Activated naive CD8-positive, alpha-beta T cell (primary cell): ENCODE data around the gene SKI.
A peak's percentile ranks its signal among the peaks of the same experiment; 100 is the strongest.
"Not testable (repeated sequence)": the region's sequence is repeated elsewhere in the genome, so short reads cannot be mapped to it uniquely, and the experiment has no call there.

Experiments used
- H3K27ac Mint-ChIP-seq: one replicate; pipeline ENCODE4 v1.8.0; 2021; ENCODE audit warnings: mixed read lengths
- H3K27me3 Mint-ChIP-seq: one replicate; pipeline ENCODE4 v1.8.0; 2021; ENCODE audit warnings: mixed read lengths
- H3K36me3 Mint-ChIP-seq: one replicate; pipeline ENCODE4 v1.8.0; 2021; ENCODE audit warnings: mixed read lengths
- H3K4me1 Mint-ChIP-seq: one replicate; pipeline ENCODE4 v1.8.0; 2021; ENCODE audit warnings: low read depth, mixed read lengths
- H3K4me3 Mint-ChIP-seq: one replicate; pipeline ENCODE4 v1.8.0; 2021; ENCODE audit warnings: mild to moderate bottlenecking, mixed read lengths
- H3K9me3 Mint-ChIP-seq: one replicate; pipeline ENCODE4 v1.8.0; 2021; ENCODE audit warnings: low read depth, mixed read lengths

SKI gene

GRCh38 chr1:2316451-2316961 lies 88.4 kb downstream of the SKI start:
- H3K4me1 Mint-ChIP-seq, result peaks cover 17% of the 10 kb centered on the region
- H3K27me3 Mint-ChIP-seq, result no peaks in the 10 kb centered on the region
- H3K4me3 Mint-ChIP-seq, result no peak overlapping the region
- no peaks in the 10 kb centered on the region for H3K9me3 Mint-ChIP-seq
- no peaks in the 10 kb centered on the region for H3K36me3 Mint-ChIP-seq
- no peak overlapping the region for H3K27ac Mint-ChIP-seq

- peak overlapping the region; percentile 40 for H3K4me3 Mint-ChIP-seq
- no peaks in the 10 kb centered on the region for H3K36me3 Mint-ChIP-seq
- H3K4me1 Mint-ChIP-seq, result peaks cover 17% of the 10 kb centered on the region
- no peaks in the 10 kb centered on the region for H3K9me3 Mint-ChIP-seq
- H3K27me3 Mint-ChIP-seq, result no peaks in the 10 kb centered on the region
- H3K27ac Mint-ChIP-seq, result no peak overlapping the region
These were observed 89.3 kb downstream of the SKI start for GRCh38 chr1:2317230-2318065.

GRCh38 chr1:2318314-2319278 lies 90.5 kb downstream of the SKI start:
- Mint-ChIP-seq H3K27me3 (no peaks in the 10 kb centered on the region), H3K36me3 (no peaks in the 10 kb centered on the region), H3K9me3 (no peaks in the 10 kb centered on the region), H3K4me1 (peaks cover 14% of the 10 kb centered on the region), H3K27ac (no peak overlapping the region), H3K4me3 (peak overlapping the region; percentile 40)

DNA sequence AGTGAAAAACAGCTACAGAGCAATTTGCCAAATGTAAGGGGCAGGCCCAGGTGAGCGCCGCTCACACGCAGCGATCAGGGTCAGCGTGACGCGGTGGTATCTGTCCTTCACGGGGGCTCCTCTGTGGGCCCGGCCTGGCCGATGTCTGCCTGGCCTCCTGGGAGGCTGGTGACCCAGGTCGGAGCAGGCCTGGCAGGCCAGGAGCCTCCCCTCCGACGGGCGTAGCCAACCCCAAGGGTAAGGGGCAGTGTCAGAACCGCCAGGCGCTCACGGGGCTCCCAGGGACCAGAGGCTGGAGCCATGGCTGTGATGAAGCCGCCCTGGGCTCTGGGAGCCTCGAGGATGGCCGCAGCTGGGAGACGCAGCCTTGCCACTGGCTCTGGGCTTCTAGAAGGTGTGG lies 91.2 kb downstream of the SKI start:
- no peak overlapping the region for H3K27ac Mint-ChIP-seq
- peaks cover 12% of the 10 kb centered on the region for H3K4me1 Mint-ChIP-seq
- H3K27me3 Mint-ChIP-seq, result no peaks in the 10 kb centered on the region
- H3K9me3 Mint-ChIP-seq, result no peaks in the 10 kb centered on the region
- H3K4me3 Mint-ChIP-seq, result peak overlapping the region; percentile 40
- no peaks in the 10 kb centered on the region for H3K36me3 Mint-ChIP-seq

DNA sequence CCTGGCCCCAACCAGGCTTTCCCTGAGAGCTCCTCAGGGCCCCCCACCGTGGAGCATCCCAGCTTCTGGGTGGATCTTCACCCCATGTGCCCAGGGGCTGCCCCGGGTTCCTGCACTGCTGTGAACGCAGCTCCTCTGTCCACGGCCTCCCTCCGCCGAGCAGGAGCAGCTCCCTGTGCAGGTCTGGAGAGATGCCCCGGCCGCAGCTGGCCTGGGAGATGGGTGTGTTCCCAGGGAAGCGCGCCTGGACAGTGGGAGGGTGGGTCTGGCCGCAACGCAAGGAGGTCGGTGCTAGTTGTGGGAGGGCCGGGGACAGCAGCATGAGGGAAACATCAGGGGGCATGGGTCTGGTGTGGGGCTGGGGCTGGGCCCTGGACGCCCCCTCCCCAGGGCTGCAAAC lies 91.9 kb downstream of the SKI start:
- peaks cover 12% of the 10 kb centered on the region for H3K4me1 Mint-ChIP-seq
- no peak overlapping the region for H3K4me3 Mint-ChIP-seq
- no peaks in the 10 kb centered on the region for H3K36me3 Mint-ChIP-seq
- no peak overlapping the region for H3K27ac Mint-ChIP-seq
- no peaks in the 10 kb centered on the region for H3K9me3 Mint-ChIP-seq
- no peaks in the 10 kb centered on the region for H3K27me3 Mint-ChIP-seq

GRCh38 chr1:2320760-2321667 lies 92.9 kb downstream of the SKI start:
- Mint-ChIP-seq H3K4me1 (peaks cover 9% of the 10 kb centered on the region), H3K4me3 (no peak overlapping the region), H3K27me3 (peaks cover 2% of the 10 kb centered on the region), H3K27ac (no peak overlapping the region), H3K9me3 (no peaks in the 10 kb centered on the region), H3K36me3 (no peaks in the 10 kb centered on the region)

DNA sequence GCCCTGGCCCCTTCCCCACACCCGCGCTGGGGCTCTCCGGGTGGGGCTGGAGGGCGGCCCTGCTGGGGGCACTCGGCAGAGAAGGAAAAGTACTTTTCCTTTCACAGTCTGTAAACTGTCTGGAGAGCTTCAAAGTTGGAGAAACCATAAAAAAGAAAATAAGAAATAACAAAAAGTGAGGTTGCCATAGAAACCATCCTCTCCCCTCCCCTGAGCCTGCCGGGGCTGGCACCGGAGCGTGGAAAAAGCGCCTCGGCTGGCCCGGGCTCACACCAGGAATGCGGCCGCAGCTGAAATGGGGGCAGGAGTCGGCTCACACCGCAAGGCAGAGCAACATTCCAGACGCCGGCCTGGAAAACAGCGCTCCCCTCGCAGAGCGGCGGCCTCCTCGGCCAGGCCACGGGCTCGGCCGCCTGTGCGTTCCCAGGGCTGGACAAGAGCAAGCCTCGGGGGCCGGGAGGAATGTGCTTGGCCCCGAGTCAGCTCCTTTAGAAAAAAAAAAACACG lies 94.0 kb downstream of the SKI start:
- H3K4me3 Mint-ChIP-seq, result no peak overlapping the region
- H3K4me1 Mint-ChIP-seq, result peaks cover 7% of the 10 kb centered on the region
- no peaks in the 10 kb centered on the region for H3K9me3 Mint-ChIP-seq

DNA sequence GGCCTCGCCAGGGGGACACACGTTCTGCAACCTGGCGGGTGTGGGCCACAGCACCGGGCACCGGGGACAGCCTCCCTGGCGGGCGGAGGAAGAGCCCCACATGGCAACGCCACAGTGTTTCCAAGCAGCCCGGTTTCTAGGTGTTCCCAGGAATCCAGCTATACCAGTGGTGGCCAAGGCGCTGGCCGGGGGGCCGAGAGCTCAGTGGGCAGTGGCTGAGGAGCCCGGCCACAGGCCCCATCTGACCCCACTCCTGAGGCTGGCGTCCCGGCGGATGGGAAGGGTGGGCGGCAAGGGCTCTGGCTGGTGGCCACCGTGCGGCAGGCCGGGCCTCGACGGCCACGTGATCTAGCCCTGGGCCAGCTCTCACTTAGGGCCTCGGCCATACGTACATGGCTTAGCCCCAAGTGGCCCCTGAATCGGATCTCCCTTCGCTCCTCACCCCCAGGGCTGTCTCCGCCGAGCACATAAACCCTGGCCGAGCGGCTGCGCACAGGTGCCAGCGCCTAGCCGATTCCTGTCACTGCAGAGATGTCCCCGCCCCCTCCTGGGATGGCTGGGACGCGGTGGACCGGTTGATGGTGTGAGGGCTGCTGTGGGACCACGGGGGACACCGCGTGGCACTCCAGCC lies 94.6 kb downstream of the SKI start:
- H3K27ac Mint-ChIP-seq, result no peak overlapping the region
- no peaks in the 10 kb centered on the region for H3K9me3 Mint-ChIP-seq
- H3K4me3 Mint-ChIP-seq, result no peak overlapping the region
- H3K27me3 Mint-ChIP-seq, result peaks cover 5% of the 10 kb centered on the region
- H3K4me1 Mint-ChIP-seq, result peaks cover 6% of the 10 kb centered on the region
- no peaks in the 10 kb centered on the region for H3K36me3 Mint-ChIP-seq

More for the DNA sequence above, 94.0 kb downstream of the SKI start:
- Mint-ChIP-seq H3K27ac (no peak overlapping the region), H3K36me3 (no peaks in the 10 kb centered on the region), H3K27me3 (peaks cover 3% of the 10 kb centered on the region)

DNA sequence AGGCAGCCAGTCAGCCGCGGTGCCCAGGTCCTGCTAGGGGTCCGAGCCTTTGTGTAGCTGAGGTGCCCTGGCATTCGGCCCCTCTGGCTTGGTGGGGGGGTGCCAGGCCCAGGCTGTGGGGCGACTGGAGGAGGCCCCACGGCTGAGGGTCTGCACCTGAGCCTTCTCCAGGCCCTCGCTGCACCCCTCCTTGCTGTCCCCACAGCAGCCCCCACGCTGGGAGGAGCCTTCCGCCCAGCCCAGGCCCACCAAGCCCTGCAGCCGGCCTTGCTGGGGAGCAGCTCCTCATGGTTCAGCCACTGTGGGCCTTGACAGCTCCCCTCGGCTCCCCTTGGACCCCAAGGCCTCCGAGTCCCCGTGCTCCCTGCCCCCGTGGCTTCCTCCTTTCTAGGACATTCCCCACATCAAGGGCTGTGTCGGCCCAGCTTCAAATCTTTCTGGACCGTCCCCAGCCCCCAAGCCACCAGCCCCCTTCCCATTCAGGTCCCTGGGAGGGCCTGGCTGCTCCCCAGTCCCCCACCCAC lies 95.4 kb downstream of the SKI start:
- Mint-ChIP-seq H3K9me3 (no peaks in the 10 kb centered on the region), H3K27me3 (peaks cover 5% of the 10 kb centered on the region), H3K27ac (no peak overlapping the region), H3K36me3 (no peaks in the 10 kb centered on the region), H3K4me3 (no peak overlapping the region), H3K4me1 (peaks cover 4% of the 10 kb centered on the region)

GRCh38 chr1:2324553-2325366 lies 96.6 kb downstream of the SKI start:
- Mint-ChIP-seq H3K27me3 (peaks cover 5% of the 10 kb centered on the region), H3K4me3 (no peak overlapping the region), H3K9me3 (no peaks in the 10 kb centered on the region), H3K27ac (no peak overlapping the region), H3K36me3 (no peaks in the 10 kb centered on the region), H3K4me1 (no peaks in the 10 kb centered on the region)

DNA sequence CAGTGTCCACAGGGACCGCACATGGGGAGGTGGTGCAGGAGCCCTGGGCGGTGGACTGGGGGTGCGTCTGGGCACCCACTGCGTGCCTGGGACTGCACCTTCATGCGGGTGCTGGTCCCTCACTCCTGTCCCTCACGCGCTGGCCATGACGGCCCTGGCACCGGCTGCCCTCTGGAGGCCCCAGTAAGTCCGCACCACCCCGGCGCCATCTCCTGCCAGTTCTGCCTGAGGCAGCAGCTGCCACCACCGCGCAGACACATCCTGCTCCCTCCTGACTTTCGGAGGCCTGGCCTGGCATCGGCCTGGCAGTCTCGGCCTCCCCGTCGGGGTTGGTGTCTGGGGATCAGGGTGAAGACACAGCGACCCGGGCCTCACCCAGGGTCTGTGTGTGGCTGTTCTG lies 98.4 kb downstream of the SKI start:
- no peak overlapping the region for H3K4me3 Mint-ChIP-seq
- H3K27me3 Mint-ChIP-seq, result peaks cover 5% of the 10 kb centered on the region

DNA sequence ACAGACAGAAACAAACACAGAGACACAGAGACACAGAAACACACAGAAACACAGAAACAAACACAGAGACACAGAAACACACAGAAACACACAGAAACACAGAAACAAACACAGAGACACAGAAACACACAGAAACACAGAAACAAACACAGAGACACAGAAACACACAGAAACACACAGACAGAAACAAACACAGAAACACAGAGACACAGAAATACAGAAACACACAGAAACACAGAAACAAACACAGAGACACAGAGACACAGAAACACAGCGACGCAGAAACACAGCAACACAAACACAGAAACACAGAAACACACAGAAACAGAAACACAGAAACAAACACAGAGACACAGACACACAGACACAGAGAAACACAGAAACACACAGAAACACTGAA lies 99.0 kb downstream of the SKI start:
- H3K4me3 Mint-ChIP-seq, H3K36me3 Mint-ChIP-seq, H3K27ac Mint-ChIP-seq, H3K27me3 Mint-ChIP-seq, H3K9me3 Mint-ChIP-seq, H3K4me1 Mint-ChIP-seq: not testable (repeated sequence)

More for the DNA sequence above, 98.4 kb downstream of the SKI start:
- H3K4me1 Mint-ChIP-seq, result no peaks in the 10 kb centered on the region
- H3K27ac Mint-ChIP-seq, result no peak overlapping the region
- no peaks in the 10 kb centered on the region for H3K9me3 Mint-ChIP-seq
- H3K36me3 Mint-ChIP-seq, result no peaks in the 10 kb centered on the region

- Mint-ChIP-seq H3K27ac (no peak overlapping the region), H3K4me3 (no peak overlapping the region), H3K4me1 (no peaks in the 10 kb centered on the region), H3K9me3 (no peaks in the 10 kb centered on the region), H3K36me3 (no peaks in the 10 kb centered on the region), H3K27me3 (peaks cover 5% of the 10 kb centered on the region)
These were observed 99.7 kb downstream of the SKI start for GRCh38 chr1:2327841-2328240.
